ENCODE data around the gene ZFC3H1. TPM values are rescaled to one million over a fixed set of nuclear protein-coding genes. Genes with fewer than 3 reads are reported as not detected.

The ZFC3H1 gene
- total and polyA plus RNA-seq, 8 donors, result 8.6 to 32.6 (median 18.8) TPM

DNA sequence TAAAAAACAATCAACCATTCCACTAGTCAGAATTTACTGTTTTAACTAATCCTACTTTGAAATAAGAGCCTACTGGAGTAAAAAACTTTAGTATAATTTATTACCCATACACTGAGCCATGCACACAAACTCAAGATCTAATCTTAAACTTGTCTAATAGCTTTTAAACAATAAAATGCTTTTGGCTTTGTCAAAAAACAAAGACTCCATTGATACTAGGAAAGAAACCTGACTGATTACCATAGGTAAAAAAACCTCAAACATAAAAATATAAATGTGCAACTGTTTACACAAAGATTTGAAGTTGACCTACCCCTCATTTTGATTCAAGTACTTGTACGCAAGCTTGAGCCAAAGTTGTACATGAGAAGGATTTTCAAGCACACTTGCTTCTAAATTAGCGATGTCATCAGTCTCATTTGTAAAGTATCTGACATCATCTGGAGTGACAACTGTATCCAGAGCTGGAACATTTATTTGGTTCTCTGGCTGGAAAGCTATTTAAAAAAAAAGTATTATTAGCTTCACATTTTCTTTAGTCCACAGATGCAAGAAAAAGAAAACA is 36.1 kb downstream of the ZFC3H1 start:
- Histone ChIP-seq H3K27ac (no peak overlapping the region), H3K36me3 (peaks cover 11 to 80% (median 24%) of the 10 kb centered on the region in 3 donors), H3K4me3 (no peak overlapping the region), H3K4me1 (peaks cover 0 to 16% (median 13%) of the 10 kb centered on the region in 3 donors), H3K27me3 (no peaks in the 10 kb centered on the region), H3K9me3 (no peaks in the 10 kb centered on the region)
- ATAC-seq, result no peak
- TF ChIP-seq, protein P1, sequence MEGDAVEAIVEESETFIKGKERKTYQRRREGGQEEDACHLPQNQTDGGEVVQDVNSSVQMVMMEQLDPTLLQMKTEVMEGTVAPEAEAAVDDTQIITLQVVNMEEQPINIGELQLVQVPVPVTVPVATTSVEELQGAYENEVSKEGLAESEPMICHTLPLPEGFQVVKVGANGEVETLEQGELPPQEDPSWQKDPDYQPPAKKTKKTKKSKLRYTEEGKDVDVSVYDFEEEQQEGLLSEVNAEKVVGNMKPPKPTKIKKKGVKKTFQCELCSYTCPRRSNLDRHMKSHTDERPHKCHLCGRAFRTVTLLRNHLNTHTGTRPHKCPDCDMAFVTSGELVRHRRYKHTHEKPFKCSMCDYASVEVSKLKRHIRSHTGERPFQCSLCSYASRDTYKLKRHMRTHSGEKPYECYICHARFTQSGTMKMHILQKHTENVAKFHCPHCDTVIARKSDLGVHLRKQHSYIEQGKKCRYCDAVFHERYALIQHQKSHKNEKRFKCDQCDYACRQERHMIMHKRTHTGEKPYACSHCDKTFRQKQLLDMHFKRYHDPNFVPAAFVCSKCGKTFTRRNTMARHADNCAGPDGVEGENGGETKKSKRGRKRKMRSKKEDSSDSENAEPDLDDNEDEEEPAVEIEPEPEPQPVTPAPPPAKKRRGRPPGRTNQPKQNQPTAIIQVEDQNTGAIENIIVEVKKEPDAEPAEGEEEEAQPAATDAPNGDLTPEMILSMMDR (IDR thresholded peaks at IDR 0.05), result no peak
- 70 to 75% methylated on average over 2 of the region's 2 CpGs for WGBS, 2 donors
- DNase-seq, result no peak
- intact Hi-C loops (cut with DNase I), result no loop called here
- no peak for FAIRE-seq

DNA sequence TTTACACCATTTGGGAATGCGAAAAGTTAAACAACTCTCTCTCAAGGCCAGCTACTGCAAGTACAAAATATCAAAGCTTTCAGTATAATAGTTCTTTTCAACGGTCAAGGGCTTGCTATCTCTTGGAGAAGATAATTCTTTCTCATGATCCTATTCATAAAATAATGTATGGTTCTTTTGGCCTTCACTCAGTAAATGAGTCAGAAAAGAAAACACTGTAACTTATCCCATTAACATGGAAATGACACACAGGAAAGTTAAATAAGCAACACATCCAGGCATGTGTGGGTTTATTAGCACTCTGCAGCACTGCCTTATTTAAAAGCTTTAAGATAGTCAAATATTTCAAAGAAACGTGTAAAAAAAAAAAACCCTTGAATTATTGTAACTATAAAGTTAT is 36.9 kb downstream of the ZFC3H1 start:
- no peak for DNase-seq
- TF ChIP-seq, protein P1 (IDR thresholded peaks at IDR 0.05), result no peak
- no peaks in the 10 kb centered on the region for H3K27me3 ChIP-seq
- H3K36me3 ChIP-seq, result peaks cover 8 to 80% (median 24%) of the 10 kb centered on the region in 3 donors
- H3K4me1 ChIP-seq, result peaks cover 0 to 16% (median 13%) of the 10 kb centered on the region in 3 donors
- ATAC-seq, result peak in 2 of 4 donors; percentile 30 to 55
- no peaks in the 10 kb centered on the region for H3K9me3 ChIP-seq
- FAIRE-seq, result no peak
- H3K4me3 ChIP-seq, result no peak overlapping the region
- H3K27ac ChIP-seq, result no peak overlapping the region
- WGBS, 2 donors, result 28 to 31% methylated on average over 3 of the region's 3 CpGs
- intact Hi-C loops (cut with DNase I), result no loop called here

DNA sequence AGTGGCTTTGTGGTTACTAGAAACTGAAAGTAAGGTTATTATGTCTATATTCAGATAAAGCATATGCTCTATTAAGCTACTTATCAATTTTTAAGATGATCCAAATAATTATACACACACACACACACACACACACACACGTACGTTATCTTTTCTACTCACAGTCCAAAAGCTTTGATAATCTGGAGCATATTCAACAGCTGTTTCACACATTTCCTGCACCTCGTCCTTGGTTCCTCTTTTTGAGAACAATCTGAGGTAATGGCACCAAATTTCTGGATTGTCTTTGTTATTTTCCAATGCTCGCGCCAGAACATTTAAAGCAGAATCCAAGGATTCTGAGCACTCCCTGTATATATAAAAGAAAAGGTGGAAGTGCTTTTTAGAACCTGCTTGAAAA is 37.5 kb downstream of the ZFC3H1 start:
- Histone ChIP-seq H3K27me3 (no peaks in the 10 kb centered on the region), H3K27ac (no peak overlapping the region), H3K36me3 (peaks cover 6 to 82% (median 24%) of the 10 kb centered on the region in 3 donors), H3K4me3 (no peak overlapping the region), H3K9me3 (no peaks in the 10 kb centered on the region), H3K4me1 (peaks cover 0 to 16% (median 13%) of the 10 kb centered on the region in 3 donors)
- intact Hi-C loops (cut with DNase I), result no loop called here
- no peak for DNase-seq
- peak in 1 of 4 donors; percentile 31 for ATAC-seq
- no peak for FAIRE-seq
- TF ChIP-seq, protein P1 (IDR thresholded peaks at IDR 0.05), result no peak
- WGBS, 2 donors, result 35 to 42% methylated on average over 5 of the region's 5 CpGs

DNA sequence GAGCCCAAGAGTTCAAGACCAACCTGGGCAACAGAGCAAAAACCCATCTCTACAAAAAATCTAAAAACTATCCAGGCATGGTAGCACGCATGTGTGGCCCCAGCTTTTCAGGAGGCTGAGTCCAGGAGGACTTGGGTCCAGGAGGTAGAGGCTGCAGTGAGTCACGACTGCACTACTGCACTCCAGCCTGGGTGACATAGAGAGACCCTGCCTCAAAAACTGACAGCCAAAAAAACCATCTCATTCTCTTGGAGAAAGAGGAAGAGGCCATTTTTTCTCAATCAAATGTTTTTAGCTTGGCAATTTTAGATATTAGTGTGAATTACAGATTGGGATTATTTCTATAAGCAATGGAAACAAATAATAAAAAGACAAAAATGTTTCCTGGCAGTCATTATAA is 38.2 kb downstream of the ZFC3H1 start:
- DNase-seq (no peak), FAIRE-seq (no peak), ATAC-seq (no peak)
- intact Hi-C loops (cut with DNase I), result no loop called here
- peaks cover 4 to 85% (median 24%) of the 10 kb centered on the region in 3 donors for H3K36me3 ChIP-seq
- no peak overlapping the region for H3K27ac ChIP-seq
- H3K27me3 ChIP-seq, result no peaks in the 10 kb centered on the region
- H3K4me3 ChIP-seq, result no peak overlapping the region
- H3K9me3 ChIP-seq, result no peaks in the 10 kb centered on the region
- peaks cover 0 to 16% (median 13%) of the 10 kb centered on the region in 3 donors for H3K4me1 ChIP-seq
- WGBS, 2 donors, result 95 to 96% methylated on average over 2 of the region's 2 CpGs
- TF ChIP-seq, protein P1 (IDR thresholded peaks at IDR 0.05), result no peak

DNA sequence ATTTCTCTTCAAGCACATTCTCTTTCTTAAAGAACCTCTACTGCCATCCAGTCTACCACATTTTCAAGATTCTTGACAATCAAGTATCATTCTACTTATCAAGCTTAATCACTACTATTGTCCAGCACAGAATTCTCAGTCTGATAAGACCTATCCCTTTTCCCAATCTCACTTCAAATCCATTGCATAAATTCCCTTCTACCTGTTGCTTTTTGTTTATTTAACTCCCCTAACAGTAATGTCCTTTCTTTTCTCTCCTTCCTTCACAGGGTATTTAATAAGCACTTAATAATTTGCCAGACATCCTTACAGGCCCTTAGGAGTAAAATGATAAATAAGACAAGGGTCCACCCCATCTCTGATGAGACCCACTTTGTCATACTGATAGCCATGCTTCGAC is 41.7 kb downstream of the ZFC3H1 start:
- Histone ChIP-seq H3K4me1 (peaks cover 0 to 8% (median 6%) of the 10 kb centered on the region in 3 donors), H3K27ac (no peak overlapping the region), H3K27me3 (no peaks in the 10 kb centered on the region), H3K4me3 (no peak overlapping the region), H3K9me3 (no peaks in the 10 kb centered on the region), H3K36me3 (peaks cover 0 to 84% (median 37%) of the 10 kb centered on the region in 3 donors)
- DNase-seq (no peak), ATAC-seq (no peak), FAIRE-seq (no peak)
- intact Hi-C loops (cut with DNase I), result no loop called here
- TF ChIP-seq, protein P1 (IDR thresholded peaks at IDR 0.05), result no peak
- 97% methylated on average over 1 of the region's 1 CpG for WGBS, 2 donors

Measured in pancreas (tissue), 10 donors.